K562 (cell line): ENCODE measurements around the gene EMX1. TPM values are rescaled to one million over a fixed set of nuclear protein-coding genes. Genes with fewer than 3 reads are reported as not detected.

Experiments
- ATAC-seq: fragments of 200-7000 bp; cut with Tn5 transposase; 3 replicates; pipeline ENCODE4 v1.9.1; 2020; ENCODE audit warnings: moderate library complexity
- BruUV-seq: library from RNA; stranded (reverse); fragments of 400-500 nt; replicated peaks from 2 replicates; lab custom pipeline; 2021; lab: Mats Ljungman, UMichigan
- CTCF ChIA-PET: fragments of 300-600 bp; formaldehyde crosslinking; extraction: SDS; loops from one replicate; lab custom pipeline; 2021; ENCODE audit warnings: low intra/inter-chr PET ratio; lab: Yijun Ruan, JAX
- POLR2A ChIA-PET: fragments of 300-600, 350-650 bp; sonication (Branson Sonifier 250); formaldehyde crosslinking; extraction: SDS; loops from one replicate; lab custom pipeline; 2021; ENCODE audit warnings: antibody characterized with exemption, inconsistent platforms; lab: Yijun Ruan, JAX
- DNase-seq, 4 experiments: peaks; one replicate each; pipeline versions ENCODE4 v3.0.0 to v3.0.0-alpha.2; 2011 to 2018; ENCODE audit warnings: low spot score in 3 of 4, mixed read lengths in 3 of 4; ENCODE audit errors: extremely low read depth in 1 of 4
- FAIRE-seq: peaks from 2 replicates; lab custom pipeline; 2011; peaks lifted over from hg19 to GRCh38; lab: Jason Lieb, UNC
- H2AFZ ChIP-seq: 2 replicates; pipeline ENCODE4 v1.6.0; 2011; ENCODE audit warnings: low read depth, low read length, control low read depth, inconsistent platforms
- H3K27ac ChIP-seq: fragments of 200-600 bp; 3 replicates; pipeline ENCODE4 v1.8.0; 2011; ENCODE audit warnings: low read depth, mild to moderate bottlenecking, control low read depth, inconsistent platforms, low read length, moderate library complexity, mixed read lengths; ENCODE audit errors: extremely low read depth
- H3K27me3 ChIP-seq, 2 experiments: fragments of 300-600 bp in 1 of 2; 2 replicates in 1 of 2; 3 replicates in 1 of 2; pipeline versions ENCODE4 v1.6.0 to v1.8.0; 2011; ENCODE audit warnings: inconsistent platforms in 2 of 2, low read length in 2 of 2, mild to moderate bottlenecking in 1 of 2, mixed read lengths in 1 of 2, moderate library complexity in 1 of 2; ENCODE audit not compliant: control insufficient read depth in 2 of 2, insufficient read depth in 2 of 2
- H3K36me3 ChIP-seq: fragments of 300-600 bp; 3 replicates; pipeline ENCODE4 v1.8.0; 2011; ENCODE audit warnings: mild to moderate bottlenecking, low read length, inconsistent platforms; ENCODE audit not compliant: control insufficient read depth, insufficient read depth
- H3K4me1 ChIP-seq, 2 experiments: fragments of 200-600 bp in 1 of 2; replicated peaks in 1 of 2; 2 replicates in 1 of 2; 3 replicates in 1 of 2; pipeline versions ENCODE4 v1.5.1 to v1.8.0; 2011; ENCODE audit warnings: inconsistent platforms in 2 of 2, low read length in 2 of 2, mild to moderate bottlenecking in 1 of 2, mixed read lengths in 1 of 2, moderate library complexity in 1 of 2; ENCODE audit not compliant: control insufficient read depth in 2 of 2, insufficient read depth in 2 of 2
- H3K4me2 ChIP-seq: 2 replicates; pipeline ENCODE4 v1.6.1; 2011; ENCODE audit warnings: low read length, control low read depth, inconsistent platforms, mixed read lengths; ENCODE audit not compliant: insufficient read depth
- H3K4me3 ChIP-seq: fragments of 200-600 bp; sonication (generic), shearing (Covaris generic); 2 replicates; pipeline ENCODE4 v1.5.1; 2016; ENCODE audit warnings: control low read depth, inconsistent platforms
- H3K79me2 ChIP-seq: fragments of 200-600 bp; 3 replicates; pipeline ENCODE4 v1.8.0; 2011; ENCODE audit warnings: low read length, inconsistent platforms; ENCODE audit not compliant: control insufficient read depth, insufficient read depth
- H3K9ac ChIP-seq, 2 experiments: 2 replicates each; pipeline versions ENCODE4 v1.6.0 to v1.6.1; 2011; ENCODE audit warnings: low read depth in 2 of 2, low read length in 2 of 2, control low read depth in 1 of 2, inconsistent platforms in 1 of 2, mild to moderate bottlenecking in 1 of 2, mixed read lengths in 1 of 2; ENCODE audit not compliant: insufficient read depth in 1 of 2
- H3K9me1 ChIP-seq: one replicate; pipeline ENCODE4 v1.6.0; 2011; ENCODE audit warnings: inconsistent platforms, mild to moderate bottlenecking, low read length, moderate library complexity; ENCODE audit not compliant: control insufficient read depth, insufficient read depth
- H3K9me3 ChIP-seq: replicated peaks from 2 replicates; pipeline ENCODE4 v1.5.1; 2011; ENCODE audit warnings: low read depth, low read length, inconsistent platforms; ENCODE audit not compliant: control insufficient read depth, insufficient read depth
- H4K20me1 ChIP-seq: replicated peaks from 2 replicates; pipeline ENCODE4 v1.6.1; 2011; ENCODE audit warnings: low read length, inconsistent platforms, mixed read lengths; ENCODE audit not compliant: control insufficient read depth, insufficient read depth
- NRF1 ChIP-seq, 2 experiments: fragments of 450-650 bp; IDR thresholded peaks in 1 of 2; conservative IDR thresholded peaks in 1 of 2; 2 replicates each; pipeline ENCODE4 v1.6.1; 2014; ENCODE audit warnings: mild to moderate bottlenecking in 2 of 2
- SIN3A ChIP-seq, 2 experiments: fragments of 150-350 bp in 1 of 2; IDR thresholded peaks; 2 replicates each; pipeline ENCODE4 v1.6.1; 2011 to 2016; ENCODE audit warnings: borderline replicate concordance in 2 of 2, low read depth in 2 of 2, low read length in 2 of 2, mild to moderate bottlenecking in 2 of 2, moderate library complexity in 2 of 2; ENCODE audit not compliant: control insufficient read depth in 1 of 2
- WGBS: fragments of 100-300 bp; shearing (Covaris generic); methylation state at CpG from one replicate; pipeline ENCODE4 v1.1.6; 2016; ENCODE audit warnings: low coverage, mixed read lengths; ENCODE audit not compliant: insufficient coverage; ENCODE audit errors: missing lambda C conversion rate; 5-methylcytosine and 5-hydroxymethylcytosine counted together
- in situ Hi-C: fragments of 300-500 bp; cut with MboI; formaldehyde crosslinking; loops from 4 replicates; pipeline ENCODE4 v1.15.0; 2018; ENCODE audit warnings: inconsistent platforms, mixed read lengths
- intact Hi-C: fragments of 100-400 bp; cut with micrococcal nuclease; formaldehyde crosslinking; loops from 2 replicates; pipeline ENCODE4 v1.14.2; 2022
- polyA plus RNA-seq, 8 experiments: library from polyadenylated mRNA; depleted of rRNA in 4 of 8; stranded (reverse) in 5 of 8; unstranded in 3 of 8; fragments of >200 nt; fragmentation: Nextera tagmentation in 2 of 8; fragmentation: Illumina TruSeq in 1 of 8; extraction: Ambion mirVana in 2 of 8; extraction: Trizol in 1 of 8; gene quantifications; 2 replicates each; pipeline versions ENCODE4 v1.2.1 to v1.2.3, GENCODE V29; 2011 to 2014; ENCODE audit warnings: inconsistent platforms in 1 of 8, missing spikeins in 1 of 8
- total RNA-seq, 7 experiments: library from RNA; depleted of rRNA in 6 of 7; stranded (reverse); fragments of >200 nt in 6 of 7; fragmentation: Illumina TruSeq in 2 of 7; extraction: Trizol in 2 of 7; gene quantifications; 2 replicates each; pipeline versions ENCODE4 v1.2.1 to v1.2.3, GENCODE V29; 2011 to 2021; ENCODE audit warnings: low replicate concordance in 1 of 7
- TF ChIP-seq, protein P1 (sequence below): fragments of 450-650 bp; formaldehyde crosslinking; IDR thresholded peaks from 2 replicates; pipeline ENCODE4 v1.4.0; 2022; ENCODE audit warnings: missing genetic modification characterization

Gene EMX1
- total and polyA plus RNA-seq, 9 of the 15 experiments (the other 6 are each of a cell fraction or from before 2014, with no cell fraction given), result 0.10 to 0.32 (median 0.21) TPM; not detected in 6

DNA sequence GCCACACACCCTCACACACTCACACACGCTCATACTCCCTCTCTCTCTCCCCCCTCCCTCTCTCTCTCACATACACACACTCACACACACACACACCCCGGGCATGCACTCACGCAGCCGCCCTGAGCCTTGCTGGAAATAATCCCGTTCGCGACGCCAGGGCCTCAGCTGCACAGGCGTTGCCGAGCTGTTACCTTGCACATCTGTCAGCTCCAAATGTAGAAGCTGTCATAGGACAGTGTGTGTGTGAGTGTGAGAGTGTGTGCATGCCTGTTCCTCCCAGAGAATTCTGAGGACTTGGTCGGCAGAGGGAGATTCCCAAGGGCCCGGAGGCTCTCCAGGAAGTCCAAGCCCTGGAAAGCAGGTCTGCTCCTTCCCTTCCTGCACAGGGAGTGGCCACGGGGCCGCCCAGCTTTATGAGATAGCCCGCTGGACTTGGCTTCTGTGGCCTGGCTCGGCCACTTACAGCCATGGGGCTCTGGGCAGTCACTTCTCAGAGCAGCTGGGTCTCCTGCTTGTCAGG is 21.5 kb upstream of the EMX1 start:
- intact Hi-C loops (no loop called here), in situ Hi-C loops (no loop called here)
- no peak overlapping the region for H3K4me3 ChIP-seq
- H3K9ac ChIP-seq, result no peak overlapping the region
- no peak overlapping the region for H3K4me2 ChIP-seq
- H3K4me1 ChIP-seq, result peaks cover 0 to 5% of the 10 kb centered on the region in 2 experiments; a peak in 3 of 5 replicates
- ChIA-PET POLR2A (interaction anchor here (0.6 to 1.4 kb wide), 3 partner anchors 12 to 337 kb away, joined by 3 to 4 read pairs (median 4); partner anchors contain the start of gene PRADC1), CTCF (interaction anchor here (0.5 to 6.2 kb wide), 2 partner anchors 281 to 700 kb away, joined by 6 to 56 read pairs; no protein-coding TSS in a partner anchor)
- peaks cover 11% of the 10 kb centered on the region for H4K20me1 ChIP-seq
- no peak overlapping the region for H3K27ac ChIP-seq
- H3K27me3 ChIP-seq, result peaks cover 4 to 45% of the 10 kb centered on the region in 2 experiments; a peak in 3 of 5 replicates
- no TSS peak for BruUV-seq
- peak; percentile 28 for ATAC-seq
- peaks cover 16% of the 10 kb centered on the region; the same call in 1 of the 3 replicates for H3K36me3 ChIP-seq
- no peak for DNase-seq
- peak; percentile 48 to 69; a peak in 3 of 4 replicates for TF ChIP-seq NRF1 (conservative IDR thresholded peaks at IDR 0.05 in 1 of 2, IDR thresholded peaks at IDR 0.05 in 1 of 2)
- no peak for TF ChIP-seq SIN3A (IDR thresholded peaks at IDR 0.05; ENCODE audit: borderline replicate concordance in 2 of 2, control insufficient read depth in 1 of 2, low read depth in 2 of 2, low read length in 2 of 2)
- TF ChIP-seq, protein P1, sequence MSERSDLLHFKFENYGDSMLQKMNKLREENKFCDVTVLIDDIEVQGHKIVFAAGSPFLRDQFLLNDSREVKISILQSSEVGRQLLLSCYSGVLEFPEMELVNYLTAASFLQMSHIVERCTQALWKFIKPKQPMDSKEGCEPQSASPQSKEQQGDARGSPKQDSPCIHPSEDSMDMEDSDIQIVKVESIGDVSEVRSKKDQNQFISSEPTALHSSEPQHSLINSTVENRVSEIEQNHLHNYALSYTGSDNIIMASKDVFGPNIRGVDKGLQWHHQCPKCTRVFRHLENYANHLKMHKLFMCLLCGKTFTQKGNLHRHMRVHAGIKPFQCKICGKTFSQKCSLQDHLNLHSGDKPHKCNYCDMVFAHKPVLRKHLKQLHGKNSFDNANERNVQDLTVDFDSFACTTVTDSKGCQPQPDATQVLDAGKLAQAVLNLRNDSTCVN, result 0 out of 2 replicates have a peak, but pooled peaks have one; percentile 47
- no peaks in the 10 kb centered on the region for H3K79me2 ChIP-seq
- peak overlapping the region; percentile 54; the same call in 1 of the 2 replicates for H2AFZ ChIP-seq
- WGBS, result 3% methylated on average over 15 of the region's 16 CpGs
- H3K9me1 ChIP-seq, result no peaks in the 10 kb centered on the region
- no peak for FAIRE-seq
- no peaks in the 10 kb centered on the region for H3K9me3 ChIP-seq
